Superior temporal gyrus (tissue), 1 donor: ENCODE measurements around the gene CCDC178.
"Not testable (repeated sequence)": the region's sequence is repeated elsewhere in the genome, so short reads cannot be mapped to it uniquely, and the experiment has no call there.

Source experiments
- DNase-seq: peaks from one replicate; pipeline ENCODE4 v3.0.0-alpha.2; 2016; ENCODE audit errors: extremely low spot score

Gene CCDC178

GRCh38 chr18:33231474-33232317 lies 208.8 kb downstream of the CCDC178 start:
- DNase-seq, result peak; percentile 94

GRCh38 chr18:33212363-33212762 lies 228.2 kb downstream of the CCDC178 start:
- no peak for DNase-seq

GRCh38 chr18:33210575-33211189 lies 229.8 kb downstream of the CCDC178 start:
- DNase-seq, result peak; percentile 80

DNA sequence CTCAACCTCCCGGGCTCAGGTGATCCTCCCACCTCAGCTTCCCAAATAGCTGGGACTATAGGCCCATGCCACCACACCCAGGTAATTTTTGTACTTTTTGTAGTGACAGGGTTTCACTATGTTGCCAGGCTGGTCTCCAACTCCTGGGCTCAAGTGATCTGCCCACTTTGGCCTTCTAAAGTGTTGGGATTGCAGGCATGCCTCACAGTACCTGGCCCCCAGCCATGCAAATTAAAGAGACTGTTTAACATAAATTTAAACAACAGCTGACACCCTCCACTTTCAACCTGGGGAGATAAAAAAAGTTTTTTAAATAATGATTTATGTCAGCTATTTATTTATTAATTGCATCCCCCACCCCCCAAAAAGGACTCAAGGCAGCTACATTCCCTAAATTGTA lies 234.7 kb downstream of the CCDC178 start:
- no peak for DNase-seq

DNA sequence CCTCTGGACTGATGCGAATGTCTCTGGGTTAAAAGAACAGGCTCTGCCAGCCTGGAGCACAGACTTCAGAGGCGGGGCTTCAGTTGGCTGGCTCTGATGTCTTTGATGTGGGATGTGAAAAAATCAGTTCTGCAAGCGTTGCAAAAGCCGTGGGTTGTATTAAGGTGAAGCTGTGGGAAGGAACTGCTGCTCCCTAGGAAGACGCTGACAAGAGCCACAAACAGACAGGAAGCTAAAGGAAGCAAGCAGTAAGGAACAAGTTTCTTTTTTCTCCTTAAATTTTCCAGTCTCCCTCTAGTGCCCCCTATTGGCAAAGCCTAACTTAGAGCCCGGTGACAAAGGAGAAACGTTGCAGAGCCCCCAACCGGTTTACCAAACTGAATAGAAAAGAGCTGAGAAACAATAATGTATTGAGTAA lies 239.0 kb downstream of the CCDC178 start:
- DNase-seq, result peak; percentile 69

DNA sequence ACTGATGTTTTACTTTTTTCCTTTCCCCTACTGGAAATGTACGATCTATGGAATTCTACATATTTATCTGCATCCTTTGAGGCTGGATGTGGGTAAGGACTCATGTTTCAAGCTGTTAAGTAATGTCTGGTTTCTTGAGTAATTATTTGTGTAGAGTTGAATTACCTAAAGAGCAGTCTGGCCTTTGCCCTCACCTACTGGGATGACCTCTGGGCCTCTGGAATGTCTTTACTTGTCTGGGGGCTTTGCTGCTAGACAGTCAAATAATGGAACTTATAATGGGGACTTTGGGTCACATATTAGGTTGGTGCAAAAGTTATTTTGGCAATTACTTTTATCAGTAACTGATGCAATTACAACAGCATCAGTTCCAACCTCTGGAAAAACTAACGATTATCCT lies 244.7 kb downstream of the CCDC178 start:
- no peak for DNase-seq

DNA sequence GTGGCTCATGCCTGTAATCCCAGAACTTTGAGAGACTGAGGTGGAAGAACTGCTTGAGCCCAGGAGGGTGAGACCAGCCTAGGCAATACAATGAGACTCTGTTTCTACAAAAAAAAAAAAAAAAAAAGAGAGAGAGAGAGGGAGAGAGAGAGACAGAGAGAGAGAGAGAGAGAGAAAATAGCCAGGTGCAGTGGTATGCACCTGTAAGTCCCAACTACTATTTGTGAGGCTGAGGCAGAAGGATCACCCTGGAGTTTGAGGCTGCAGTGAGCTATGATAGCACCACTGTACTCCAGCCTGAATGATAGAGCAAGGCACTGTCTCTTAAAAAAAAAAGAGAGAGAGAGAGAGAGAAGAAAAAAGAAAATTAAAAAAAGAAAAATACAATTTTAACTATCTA lies 245.7 kb downstream of the CCDC178 start:
- DNase-seq, result no peak

- DNase-seq, result no peak
Measured at GRCh38 chr18:33184958-33185357, 255.6 kb downstream of the CCDC178 start.

DNA sequence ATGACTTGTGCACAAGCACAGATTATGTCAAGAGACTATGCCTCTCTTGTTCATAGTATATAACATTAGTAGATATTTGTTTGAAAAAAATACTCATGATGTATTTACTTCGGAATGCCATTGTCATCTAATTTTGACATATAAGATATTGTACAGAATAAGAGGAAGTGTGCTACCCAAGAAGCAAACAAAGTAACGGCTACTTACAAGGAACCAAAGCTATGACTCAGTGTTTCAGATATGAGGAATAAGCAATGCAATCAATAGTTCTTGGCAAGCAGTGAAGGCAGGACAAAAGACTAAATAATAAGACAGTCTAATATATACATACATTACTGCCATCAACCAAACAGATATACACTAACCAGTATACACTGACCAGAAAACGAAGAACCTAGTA lies 256.3 kb downstream of the CCDC178 start:
- DNase-seq, result no peak

DNA sequence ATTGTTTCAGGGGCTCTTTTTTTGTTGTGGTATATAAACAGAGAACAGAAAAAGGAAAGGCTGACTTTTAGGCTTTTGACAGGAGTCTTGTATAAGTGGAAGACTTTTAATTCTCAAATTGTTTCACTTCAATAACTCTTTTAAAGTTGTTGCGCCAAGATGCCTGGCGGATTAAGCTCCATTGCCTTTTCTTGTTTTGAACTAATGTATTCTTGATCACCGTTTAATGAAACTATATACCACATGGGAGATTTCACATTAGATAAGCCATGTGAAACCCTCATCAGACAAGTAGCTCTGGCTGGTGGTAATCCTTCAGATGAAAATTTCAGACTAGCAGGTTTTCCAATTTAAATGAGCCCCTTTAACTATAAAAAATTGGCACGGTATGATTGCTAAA lies 257.4 kb downstream of the CCDC178 start:
- no peak for DNase-seq

DNA sequence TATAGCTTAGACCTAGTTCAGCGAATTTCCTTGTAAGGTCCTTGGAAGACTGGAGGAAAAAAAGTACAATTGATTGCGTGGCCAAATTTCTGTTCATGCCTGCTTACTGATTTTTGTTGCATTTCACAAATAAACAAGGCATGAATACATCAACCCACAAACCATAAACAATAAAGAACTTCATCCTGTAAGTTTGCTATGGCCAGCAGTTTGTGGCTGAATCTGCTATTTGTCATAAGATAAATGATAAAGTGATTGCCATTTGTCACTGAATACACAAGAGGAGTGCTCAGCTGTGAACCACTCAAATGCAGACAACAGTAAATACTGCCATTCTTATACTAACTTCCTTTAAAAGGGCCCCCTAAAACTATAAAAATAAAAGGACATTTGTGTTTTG lies 259.5 kb downstream of the CCDC178 start:
- DNase-seq, result no peak

GRCh38 chr18:33169218-33169617 lies 271.3 kb downstream of the CCDC178 start:
- DNase-seq, result no peak

DNA sequence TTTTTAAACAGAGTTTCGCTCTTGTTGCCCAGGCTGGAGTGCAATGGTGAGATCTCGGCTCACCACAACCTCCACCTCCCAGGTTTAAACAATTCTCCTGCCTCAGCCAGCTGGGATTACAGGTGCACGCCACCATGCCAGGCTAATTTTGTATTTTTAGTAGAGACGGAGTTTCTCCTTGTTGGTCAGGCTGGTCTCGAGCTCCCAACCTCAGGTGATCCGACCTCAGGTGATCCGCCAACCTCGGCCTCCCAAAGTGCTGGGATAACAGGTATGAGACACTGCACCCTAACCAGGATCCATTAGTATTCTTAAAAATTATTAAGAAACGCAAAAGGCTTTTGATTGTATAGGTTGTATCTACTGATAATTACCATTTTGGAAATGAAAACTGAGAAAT lies 276.4 kb downstream of the CCDC178 start:
- not testable (repeated sequence) for DNase-seq

DNA sequence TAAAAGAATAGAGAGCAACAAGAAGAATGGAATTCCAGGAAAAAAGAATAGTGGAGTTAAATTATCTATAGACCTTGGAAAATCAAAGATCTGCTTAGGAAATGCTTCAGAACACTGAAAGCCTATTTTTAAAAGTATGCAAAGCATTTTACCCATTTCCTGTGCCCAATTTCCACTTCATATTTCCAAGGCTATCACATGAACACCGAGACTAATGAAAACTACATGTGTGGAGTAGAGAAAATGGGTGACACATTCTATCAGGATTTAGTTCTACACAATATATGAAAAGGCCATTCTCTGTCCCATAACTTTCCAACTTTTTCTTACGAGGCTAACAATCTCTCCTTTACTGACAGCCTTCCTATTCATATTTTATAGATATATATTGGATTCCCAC lies 279.4 kb downstream of the CCDC178 start:
- no peak for DNase-seq

GRCh38 chr18:33159151-33159550 lies 281.4 kb downstream of the CCDC178 start:
- DNase-seq, result no peak

GRCh38 chr18:33157893-33158292 lies 282.6 kb downstream of the CCDC178 start:
- no peak for DNase-seq

DNA sequence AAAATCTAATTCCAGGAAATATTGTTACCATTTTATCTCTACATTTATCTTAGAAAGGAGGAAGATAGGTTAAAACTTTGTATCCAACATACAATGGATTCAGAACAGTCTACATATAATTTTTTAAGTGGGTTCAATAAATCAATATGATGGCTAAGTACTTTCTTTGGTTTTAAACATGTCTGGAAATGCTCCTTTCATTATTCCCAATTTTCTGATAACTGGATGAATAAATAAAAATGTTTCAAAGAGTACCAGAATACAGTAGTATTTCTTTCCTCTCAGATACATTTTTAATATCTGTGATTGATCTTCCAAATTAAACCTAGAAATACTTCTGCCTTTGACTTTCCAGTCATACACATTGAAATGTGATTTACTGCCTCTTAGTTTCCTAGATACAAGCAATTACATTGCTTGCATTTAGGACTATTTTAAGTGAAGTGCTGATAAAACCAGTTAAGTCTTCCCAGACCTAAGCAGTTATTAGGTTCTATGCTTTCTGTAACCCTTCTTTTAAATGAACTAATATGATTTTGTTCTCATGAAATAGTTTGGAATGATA lies 283.5 kb downstream of the CCDC178 start:
- DNase-seq, result no peak

DNA sequence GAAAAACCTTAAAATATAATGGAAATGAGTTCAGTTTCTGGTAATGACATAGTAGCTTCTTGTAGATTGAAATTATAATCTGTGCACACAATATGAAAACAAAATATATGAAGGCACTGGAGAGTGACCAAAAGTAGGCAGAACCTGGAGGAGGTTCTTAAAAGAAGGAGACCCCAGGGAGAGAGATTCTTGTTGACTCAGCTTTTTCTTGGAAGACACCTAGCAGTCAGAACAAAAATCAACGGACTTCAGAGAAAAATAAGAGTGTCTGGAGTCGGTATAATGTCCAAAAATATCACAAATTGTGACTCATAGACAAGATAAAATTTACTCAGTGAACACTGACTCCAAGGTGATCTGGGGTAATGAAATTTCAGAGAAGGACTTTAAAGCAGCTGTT lies 286.5 kb downstream of the CCDC178 start:
- DNase-seq, result no peak

- no peak for DNase-seq
Measured at GRCh38 chr18:33152376-33152775, 288.1 kb downstream of the CCDC178 start.

GRCh38 chr18:33147811-33148210 lies 292.7 kb downstream of the CCDC178 start:
- not testable (repeated sequence) for DNase-seq

- no peak for DNase-seq
Measured at GRCh38 chr18:33146014-33146413, 294.5 kb downstream of the CCDC178 start.

DNA sequence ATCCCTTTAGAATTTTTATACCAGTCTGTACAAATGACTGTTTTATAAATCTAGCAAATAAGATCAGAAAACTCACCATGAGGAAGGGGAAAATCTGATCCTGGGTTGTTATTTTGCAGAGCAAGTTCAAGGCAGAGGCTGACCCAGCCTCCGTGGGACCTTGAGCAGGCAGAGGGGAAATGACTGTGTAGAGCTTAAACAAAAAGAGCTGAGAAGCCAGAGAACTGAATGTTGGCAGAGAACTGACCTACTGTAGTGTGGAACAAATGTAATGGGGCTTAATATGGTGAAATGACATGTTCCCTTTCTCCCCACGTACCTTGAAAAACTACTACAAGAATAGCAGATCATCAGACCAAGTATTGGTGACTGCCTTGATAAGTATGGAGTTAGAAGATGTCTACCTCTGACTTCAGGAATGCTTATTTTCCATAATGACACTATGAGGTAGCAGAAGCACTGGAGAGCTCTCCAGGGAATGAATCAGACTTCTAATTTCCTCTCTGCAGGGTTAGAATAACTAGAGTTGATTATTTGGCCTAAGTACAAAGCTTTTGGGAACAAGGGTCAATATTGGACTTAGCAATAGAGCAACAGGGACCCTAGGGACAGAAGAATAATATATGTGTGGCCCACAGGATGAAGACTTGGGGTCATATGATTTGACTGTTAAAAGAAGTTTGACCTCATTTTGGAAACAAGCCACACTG lies 304.4 kb downstream of the CCDC178 start:
- no peak for DNase-seq
